Middle frontal gyrus (tissue), 1 donor: ENCODE data around the gene FAM187B.
"Not testable (repeated sequence)": the region's sequence is repeated elsewhere in the genome, so short reads cannot be mapped to it uniquely, and the experiment has no call there.

ENCODE experiments used
- DNase-seq: peaks from one replicate; pipeline ENCODE4 v3.0.0-alpha.2; 2015; ENCODE audit warnings: low spot score; ENCODE audit errors: extremely low spot score

The FAM187B gene

DNA sequence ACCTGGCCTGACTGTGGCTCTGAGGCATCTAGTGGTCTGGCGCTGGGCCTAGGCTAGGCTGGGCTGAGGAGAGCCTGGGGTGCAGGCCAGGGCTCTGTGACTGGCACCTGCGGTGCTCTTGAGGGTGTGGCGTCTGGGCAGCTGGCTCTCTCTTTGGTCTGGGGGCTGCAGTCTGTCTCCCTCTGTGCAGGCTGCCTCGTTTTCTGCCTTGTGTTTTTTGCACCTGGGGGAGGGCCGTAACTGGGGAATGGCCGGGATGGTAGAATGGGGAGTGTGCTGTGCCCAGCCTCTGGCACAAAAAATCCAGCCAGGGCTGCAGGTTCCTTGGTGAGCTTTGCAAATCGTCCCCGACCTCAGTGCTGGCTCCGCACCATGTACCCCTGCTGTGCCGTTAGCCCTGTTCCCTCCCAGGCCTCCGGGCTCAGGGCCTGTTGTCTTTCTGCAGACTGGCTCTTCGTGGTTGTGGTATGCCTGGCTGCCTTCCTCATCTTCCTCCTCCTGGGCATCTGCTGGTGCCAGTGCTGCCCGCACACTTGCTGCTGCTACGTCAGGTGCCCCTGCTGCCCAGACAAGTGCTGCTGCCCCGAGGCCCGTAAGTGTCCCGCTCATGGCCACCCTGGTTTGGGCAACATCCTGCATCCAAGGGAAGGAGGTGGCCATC lies 33.7 kb upstream of the FAM187B start:
- no peak for DNase-seq

DNA sequence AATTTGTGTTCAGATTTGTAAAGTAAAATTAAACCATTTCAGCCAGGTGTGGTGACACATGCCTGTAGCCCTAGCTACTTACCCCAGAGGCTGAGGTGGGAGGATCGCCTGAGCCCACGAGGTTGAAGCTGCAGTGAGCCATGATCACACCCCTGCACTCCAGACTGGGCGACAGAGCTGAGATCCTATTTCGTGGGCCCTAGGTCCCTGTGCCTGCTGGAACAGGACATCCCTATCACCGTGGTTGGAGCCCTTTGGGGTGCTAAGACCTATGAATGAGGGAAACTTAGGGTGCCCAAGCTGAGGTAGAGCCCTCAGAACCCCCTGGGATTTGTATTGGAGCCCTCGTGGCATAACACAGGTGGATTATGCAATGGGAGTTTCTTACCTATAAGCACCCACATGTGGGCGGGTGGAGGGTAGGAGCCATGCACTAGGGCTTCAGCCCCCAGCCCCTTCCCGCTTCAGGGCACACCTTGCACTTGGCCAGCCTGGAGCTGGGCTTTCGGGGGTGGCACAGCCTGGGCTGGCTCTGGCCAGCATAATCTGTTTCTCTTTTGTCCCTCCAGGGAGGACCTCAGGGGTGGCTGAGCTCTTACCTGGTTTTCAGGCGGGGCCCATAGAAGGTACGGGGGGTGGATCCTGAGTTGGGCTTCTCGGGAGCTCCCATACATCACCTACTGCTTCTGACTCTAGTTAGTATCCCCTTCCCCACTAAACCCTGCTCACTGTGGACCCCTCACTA lies 33.0 kb upstream of the FAM187B start:
- DNase-seq, result no peak

DNA sequence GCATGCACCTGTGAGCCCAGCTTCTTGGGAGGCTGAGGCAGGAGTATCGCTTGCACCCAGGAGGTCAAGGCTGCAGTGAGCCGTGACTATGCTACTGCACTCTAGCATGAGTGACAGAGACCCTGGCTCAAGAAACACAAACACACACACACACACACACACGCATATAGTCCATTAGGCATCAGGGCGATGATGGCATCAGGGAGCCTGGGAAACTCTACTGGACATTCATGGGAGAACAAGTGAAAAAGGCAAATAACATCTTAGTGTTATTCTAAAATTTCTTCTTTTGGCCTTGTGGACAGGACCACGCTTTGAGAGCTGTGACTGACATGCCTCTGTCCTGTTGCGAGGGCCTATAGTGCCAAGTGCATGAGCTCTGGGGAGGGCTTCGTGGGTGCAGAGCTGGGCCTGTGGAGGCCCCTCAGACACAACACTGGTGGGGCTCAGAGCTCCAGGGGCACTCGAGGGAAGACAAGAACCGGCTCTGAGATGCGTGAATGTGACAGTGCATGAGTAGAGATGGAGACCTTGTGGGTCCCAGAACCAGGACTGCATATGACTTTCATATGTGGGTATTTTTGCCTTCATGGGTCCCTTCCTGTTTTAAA lies 32.3 kb upstream of the FAM187B start:
- DNase-seq, result no peak

DNA sequence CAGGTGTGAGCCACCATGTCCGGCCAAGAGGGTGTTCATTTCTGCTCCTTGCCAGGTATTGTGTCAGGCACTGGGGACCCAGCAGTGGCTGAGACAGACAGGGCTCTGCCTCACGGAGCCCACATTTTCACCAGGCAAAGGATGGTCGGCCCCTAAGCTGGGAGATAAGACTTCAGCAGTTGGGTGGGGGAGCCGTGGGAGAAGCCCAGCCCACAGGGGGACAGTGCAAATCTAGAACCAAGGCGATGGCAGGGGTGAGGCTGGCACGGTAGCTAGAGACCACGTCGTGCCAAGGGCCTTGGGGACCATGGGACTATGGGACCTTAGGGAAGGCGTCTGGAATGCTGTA lies 28.5 kb upstream of the FAM187B start:
- DNase-seq, result no peak

DNA sequence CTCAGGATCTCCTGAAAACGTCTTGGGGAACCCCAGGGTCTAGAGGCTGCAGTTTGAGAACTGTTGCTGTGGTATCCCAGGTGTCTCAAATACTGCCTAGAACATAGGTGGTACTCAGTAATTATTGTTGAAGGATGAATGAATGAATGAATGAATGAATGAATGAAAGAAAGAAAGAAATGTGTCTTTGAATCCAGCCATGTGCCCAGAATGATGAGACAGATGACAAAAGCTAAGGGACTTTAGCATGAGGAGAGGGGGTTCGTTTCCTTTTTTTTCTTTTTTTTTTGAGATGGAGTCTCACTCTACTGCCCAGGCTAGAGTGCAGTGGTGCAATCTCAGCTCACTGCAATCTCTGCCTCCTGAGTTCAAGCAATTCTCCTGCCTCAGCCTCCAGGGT lies 28.0 kb upstream of the FAM187B start:
- no peak for DNase-seq

DNA sequence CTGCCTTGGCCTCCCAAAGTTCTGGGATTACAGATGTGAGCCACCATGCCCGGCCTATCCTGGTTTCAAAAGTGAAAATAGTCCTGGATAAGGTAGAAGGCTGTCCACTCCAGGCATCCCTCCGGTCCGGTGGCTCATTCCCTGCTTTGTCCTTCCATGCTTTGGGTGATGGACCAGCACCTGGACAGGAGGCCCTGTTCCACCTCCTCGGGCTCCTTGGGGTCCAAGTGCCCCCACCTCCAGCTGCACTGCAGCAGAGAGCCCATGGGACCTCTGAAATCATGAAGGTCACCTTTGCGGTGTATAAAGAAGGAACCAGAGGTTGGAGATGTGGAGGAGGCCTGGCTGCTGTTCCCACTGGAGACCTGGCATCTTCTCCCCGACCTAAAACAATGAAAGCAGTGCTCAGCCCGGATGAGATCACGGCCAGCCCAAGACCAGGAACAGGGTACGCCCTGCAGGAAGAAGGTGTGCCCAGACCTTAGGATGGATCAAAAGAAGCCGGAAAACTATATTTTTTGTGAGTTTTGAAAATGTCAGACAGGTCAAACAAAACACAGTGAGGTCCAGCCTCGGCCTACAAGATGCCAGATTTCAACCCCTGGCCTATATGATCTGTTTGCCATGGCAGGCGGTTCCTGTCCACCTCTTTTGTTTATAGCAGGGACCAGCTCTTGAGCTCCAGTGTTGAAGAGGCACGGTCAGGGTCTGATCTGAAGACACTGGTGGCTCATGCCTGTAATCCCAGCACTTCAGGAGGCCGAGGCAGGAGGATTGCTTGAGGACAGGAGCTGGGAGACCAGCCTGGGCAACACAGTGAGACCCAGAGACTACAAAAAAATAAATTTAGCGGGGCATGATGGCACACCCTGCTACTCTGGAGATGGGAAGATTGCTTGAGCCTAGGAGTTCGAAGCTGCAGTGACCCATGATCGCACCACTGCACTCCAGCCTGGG lies 26.1 kb upstream of the FAM187B start:
- DNase-seq, result no peak

DNA sequence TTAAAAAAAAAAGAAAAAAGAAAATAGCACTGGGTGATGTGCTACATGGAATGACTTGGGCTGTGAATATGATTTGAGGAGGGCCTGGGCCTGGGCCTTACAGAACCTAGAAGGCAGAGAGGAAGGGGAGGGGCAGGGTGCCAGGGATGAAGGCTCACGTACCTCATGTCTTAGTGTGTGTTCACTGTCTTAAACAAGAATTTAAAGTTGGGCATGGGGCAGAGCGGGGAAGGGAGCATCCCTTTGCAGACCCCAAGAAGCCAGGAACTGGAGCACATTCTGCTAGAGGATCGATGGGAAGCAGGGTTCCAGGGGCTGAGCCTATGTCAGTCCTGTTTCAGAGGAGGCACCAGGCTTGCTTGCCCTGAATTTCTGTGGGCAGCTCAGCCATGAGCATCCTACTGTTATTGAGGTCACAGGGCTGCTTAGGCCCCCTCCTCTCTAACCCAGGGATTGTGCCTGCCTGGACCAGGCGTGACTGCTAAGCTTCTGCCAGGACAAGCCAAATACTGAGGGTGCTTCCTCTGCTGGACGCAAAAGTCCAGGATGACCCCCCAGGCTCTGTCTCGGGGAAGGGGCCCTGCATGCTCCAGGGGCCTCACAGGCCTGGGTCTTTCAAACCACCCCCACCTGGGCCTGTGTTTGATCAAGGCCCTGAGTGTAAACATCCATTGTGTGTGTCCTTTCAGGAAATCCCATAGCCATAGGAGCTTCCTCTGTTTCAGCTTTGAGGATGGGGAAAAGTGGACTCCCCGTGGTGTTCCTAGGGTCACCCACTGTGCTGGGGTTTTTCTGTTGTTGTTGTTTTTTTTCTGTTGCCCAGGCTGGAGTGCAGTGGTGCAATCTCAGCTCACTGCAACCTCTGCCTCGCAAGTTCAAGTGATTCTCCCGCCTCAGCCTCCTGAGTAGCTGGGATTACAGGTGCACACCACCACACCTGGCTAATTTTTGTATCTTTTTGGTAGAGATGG lies 25.1 kb upstream of the FAM187B start:
- DNase-seq, result no peak

DNA sequence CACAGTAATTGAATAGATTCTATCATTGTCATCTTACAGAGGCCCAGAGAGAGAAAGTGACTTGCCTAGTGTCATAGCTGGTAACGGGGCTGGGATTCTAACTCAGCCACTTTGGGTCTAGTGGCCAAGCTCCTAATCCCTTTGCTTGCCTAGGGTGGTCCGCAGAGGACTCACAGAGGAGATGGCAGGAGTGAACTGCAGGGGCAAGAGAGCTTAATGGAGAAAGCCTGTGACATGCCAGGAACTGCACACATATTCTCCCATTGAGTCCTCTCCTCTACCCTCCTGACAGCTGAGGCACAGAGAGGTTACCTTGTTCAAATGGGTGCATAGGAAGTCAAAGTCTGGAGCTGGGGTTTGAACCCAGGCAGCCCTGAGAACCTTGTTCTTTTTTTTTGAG lies 22.9 kb upstream of the FAM187B start:
- no peak for DNase-seq

DNA sequence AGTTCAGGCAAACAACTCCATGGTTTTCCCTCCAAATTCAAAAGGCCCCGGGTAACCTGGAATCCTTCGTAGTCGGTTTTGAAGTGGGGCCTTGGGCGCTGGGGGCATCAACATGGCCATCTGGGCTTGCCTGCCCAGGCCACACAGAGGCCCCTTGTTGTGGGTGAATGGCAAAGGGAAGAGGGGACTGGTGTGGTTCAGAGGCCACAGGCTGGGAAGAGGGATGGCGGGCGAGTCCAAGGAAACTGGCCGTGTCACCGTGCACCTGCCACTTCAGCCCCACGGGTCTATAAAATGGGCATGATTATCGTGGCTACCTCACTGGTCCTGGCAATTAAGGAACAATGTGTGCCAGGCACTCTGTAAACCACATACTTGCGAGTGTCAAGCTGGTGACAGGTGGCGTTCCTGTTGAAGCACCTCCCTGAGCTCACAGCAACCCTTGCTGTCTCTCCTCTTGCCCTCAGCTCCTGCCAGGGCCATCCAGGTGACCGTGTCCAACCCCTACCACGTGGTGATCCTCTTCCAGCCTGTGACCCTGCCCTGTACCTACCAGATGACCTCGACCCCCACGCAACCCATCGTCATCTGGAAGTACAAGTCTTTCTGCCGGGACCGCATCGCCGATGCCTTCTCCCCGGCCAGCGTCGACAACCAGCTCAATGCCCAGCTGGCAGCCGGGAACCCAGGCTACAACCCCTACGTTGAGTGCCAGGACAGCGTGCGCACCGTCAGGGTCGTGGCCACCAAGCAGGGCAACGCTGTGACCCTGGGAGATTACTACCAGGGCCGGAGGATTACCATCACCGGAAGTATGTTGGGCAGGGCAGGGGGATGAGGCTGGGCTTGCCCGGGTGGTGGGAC lies 21.5 kb upstream of the FAM187B start:
- no peak for DNase-seq

DNA sequence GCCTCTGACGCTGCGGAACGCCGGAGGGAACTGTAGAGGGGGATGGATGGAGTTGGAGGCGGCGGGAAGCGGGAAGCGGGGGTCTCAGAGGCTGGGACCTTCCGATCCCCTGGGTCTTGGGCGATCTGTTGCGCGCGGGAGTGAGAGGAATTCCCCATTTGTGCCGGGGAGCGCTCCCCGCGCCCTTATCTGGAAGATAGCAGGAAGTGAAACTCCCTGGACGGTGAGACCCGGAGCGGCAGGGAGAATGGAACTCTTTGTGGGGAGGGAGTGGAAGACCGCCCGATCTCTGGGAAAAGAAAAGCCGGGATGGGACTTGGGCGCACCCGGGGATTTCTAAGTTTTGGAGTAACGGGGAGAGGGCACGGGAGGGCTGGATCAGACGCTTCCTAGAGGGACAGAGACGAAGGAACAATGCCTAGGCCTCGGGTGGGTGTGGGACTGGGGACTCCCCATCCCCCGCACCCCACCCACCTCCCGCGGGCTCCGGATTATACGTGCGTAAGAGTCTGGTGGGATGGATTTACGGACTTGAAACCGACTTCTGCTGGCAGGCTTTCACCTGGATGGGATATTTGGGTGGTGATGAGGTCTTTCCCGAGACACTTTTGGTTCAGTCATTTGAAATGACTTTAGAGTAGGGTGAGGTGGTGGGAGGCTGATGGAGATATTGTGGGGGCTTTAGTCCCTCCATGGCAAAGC lies 20.8 kb upstream of the FAM187B start:
- no peak for DNase-seq

DNA sequence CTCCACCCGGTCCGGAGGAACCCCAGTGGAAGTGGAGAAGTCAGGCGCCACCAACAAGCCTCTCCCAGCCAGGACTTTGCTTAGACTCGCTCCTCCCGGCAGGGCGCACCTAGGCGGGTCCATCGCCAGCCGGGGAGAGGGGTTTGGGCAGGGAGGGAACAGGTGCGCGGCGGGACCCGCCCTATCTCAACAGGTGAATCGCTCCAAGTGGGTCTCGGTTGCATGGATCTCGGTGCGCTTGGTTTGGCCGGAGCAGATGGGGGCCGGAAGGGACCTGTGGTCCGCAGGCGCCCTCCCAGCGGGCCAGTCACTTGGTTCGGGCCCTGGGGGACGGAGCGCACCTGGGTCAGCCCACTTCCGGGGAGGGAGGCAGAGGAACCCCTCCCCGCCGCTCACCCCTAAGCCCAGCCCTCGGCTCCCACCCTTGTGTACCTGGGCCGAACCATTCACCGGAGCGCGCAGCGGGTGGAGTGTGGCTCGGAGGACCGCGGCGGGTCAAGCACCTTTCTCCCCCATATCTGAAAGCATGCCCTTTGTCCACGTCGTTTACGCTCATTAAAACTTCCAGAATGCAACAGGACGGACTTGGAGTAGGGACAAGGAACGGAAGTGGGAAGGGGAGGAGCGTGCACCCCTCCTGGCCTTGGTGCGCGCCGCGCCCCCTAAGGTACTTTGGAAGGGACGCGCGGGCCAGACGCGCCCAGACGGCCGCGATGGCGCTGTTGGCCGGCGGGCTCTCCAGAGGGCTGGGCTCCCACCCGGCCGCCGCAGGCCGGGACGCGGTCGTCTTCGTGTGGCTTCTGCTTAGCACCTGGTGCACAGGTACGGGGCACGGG lies 20.0 kb upstream of the FAM187B start, which contains the start of gene LSR:
LSR (plus strand) TSS at position 693 of the 836 bp plus-strand sequence; CDS start at position 714, 21 bp downstream.
- no peak for DNase-seq

DNA sequence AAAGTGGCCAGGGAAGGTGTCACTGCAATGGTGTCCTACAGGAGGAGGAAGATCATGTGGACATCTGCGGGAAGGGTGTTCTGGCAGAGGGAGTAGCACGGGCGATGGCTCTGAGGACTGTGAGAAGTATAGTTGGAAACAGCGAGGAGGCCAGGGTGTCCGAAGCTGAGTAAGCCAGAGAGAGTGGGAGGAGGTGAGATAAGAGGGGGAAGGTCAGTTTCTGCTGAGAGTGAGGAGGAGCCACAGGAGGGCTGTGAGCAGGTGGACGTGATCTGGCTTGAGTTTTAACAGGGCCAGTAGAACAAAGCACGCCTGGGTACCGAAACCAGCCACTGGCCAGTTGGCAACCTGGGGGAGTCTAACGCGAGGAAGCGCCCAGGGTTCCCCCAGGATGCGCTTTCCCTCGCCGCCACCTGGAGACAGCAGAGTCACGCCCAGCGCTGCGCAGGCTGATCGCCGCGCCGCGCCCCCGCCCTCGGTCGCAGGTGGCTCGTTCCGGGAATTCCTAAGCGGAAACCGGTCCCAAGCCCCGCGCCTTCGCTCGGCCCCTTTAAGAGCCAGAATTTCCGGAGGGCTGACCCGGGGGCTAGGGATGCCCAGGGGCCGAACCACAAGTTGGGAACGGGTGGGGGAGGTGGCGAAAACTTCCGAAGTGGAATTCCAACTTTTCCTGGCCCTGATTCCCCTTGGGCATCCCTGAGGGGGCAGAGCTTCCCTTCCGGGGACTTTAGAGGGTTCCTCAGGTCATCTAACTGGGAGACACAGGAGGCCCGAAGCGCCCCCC lies 19.2 kb upstream of the FAM187B start:
- DNase-seq, result no peak

DNA sequence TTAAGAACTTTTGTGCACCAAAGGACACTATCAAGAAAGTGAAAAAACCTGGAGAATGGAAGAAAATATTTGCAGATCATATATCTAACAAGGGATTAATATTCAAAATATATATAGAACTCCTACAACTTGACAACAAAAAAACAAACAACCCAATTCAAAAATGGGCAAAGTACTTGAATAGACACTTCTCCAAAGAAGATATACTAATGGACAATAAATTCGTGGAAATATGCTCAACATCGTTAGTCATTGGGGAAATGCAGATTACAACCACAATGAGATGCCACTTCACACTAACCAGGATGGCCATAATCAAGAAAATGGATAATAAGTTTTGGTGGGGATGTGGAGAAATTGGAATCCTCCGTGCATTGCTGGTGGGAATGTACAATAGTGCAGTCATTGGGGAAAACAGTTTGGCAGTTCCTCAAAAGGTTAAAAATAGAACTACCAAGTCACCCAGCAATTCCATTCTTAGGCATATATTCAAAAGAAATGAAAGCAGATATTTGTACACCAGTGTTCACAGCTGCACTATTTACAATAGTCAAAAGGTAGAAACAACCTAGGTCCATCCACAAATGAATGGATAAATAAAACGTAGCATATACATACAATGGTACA lies 18.0 kb upstream of the FAM187B start:
- DNase-seq, result no peak

DNA sequence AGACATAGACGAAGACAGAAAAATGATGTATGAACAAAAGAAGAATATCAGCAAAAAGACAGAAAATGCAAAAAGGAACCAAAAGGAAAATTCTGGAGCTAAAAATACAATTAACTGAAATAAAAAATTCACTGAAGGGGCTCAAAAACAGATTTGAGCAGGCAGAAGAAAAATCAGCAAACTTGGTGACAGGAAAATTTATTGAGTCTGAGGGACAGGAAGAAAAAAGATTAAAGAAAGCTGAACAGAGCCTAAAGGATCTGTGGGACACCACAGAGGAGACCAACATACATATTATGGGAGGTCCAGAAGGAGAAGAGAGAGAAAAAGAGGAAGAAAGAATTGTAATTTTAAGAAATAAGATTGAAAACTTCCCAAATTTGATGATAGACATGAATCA lies 12.9 kb upstream of the FAM187B start:
- DNase-seq, result no peak

DNA sequence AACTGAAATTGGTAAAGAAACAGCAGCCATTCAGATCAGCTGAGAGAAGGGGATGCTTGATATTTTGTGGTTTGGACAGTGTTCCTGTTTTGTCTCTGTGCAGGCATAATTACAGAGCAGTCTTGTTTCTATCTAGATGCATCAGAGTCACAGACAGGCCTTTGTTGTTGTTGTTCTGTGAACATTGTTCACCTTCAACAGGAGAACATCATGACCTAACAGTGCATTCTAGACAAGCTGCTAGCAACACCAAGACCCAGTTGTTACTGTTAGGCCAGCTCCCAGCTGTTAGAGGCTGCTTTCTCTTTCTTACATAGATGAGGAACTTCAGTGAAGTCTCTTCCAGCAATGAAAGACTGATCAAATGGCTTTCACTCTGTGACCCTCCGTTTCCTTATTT lies 11.8 kb upstream of the FAM187B start:
- DNase-seq, result no peak

DNA sequence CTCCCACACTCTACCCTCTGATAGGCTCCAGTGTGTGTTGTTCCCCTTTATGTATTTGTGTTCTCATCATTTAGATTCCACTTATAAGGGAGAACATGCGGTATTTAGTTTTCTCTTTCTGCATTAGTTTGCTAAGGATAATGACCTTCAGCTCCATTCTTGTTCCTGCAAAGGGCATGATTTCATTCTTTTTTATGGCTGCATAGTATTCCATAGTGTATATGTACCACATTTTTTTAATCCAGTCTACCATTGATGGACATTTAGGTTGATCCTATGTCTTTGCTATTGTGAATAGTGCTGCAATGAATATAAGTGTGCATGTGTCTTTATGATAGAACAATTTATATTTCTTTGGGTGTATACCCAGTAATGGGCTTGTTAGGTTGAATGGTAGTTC lies 11.1 kb upstream of the FAM187B start:
- not testable (repeated sequence) for DNase-seq
